B cell (primary cell): ENCODE results near the gene D2HGDH. TPM values are rescaled to one million over a fixed set of nuclear protein-coding genes. Genes with fewer than 3 reads are reported as not detected.

ENCODE experiments used
- ATAC-seq: fragments of 200-7000 bp; cut with Tn5 transposase; one replicate; pipeline ENCODE4 v1.10.0; 2021; ENCODE audit warnings: low read depth, mild to moderate bottlenecking, moderate number of reproducible peaks, moderate library complexity
- CTCF ChIA-PET: fragments of 350-600 bp; sonication (Branson Sonifier 250); formaldehyde crosslinking; loops from one replicate; lab custom pipeline; 2021; ENCODE audit warnings: antibody characterized with exemption, inconsistent platforms; lab: Charles Lee
- POLR2A ChIA-PET: fragments of 350-600 bp; sonication (Branson Sonifier 250); formaldehyde crosslinking; loops from one replicate; lab custom pipeline; 2021; ENCODE audit warnings: antibody characterized with exemption; lab: Charles Lee
- DNase-seq: peaks from one replicate; pipeline ENCODE4 v3.0.0; 2013
- H2AFZ ChIP-seq: 2 replicates; pipeline ENCODE4 v1.6.1; 2012; ENCODE audit warnings: mild to moderate bottlenecking, low read depth, low read length; ENCODE audit not compliant: insufficient read depth, poor library complexity, severe bottlenecking
- H3K27ac ChIP-seq, 2 donors: 1 replicate in 1 of 2; 2 replicates in 1 of 2; pipeline ENCODE4 v1.5.1; 2012 to 2013; ENCODE audit warnings: low read length in 2 of 2, mild to moderate bottlenecking in 2 of 2, moderate library complexity in 1 of 2
- H3K27me3 ChIP-seq, 4 experiments: fragments of 200-600 bp in 1 of 4; sonication (generic) in 1 of 4; replicated peaks in 1 of 4; 1 replicate in 2 of 4; 2 replicates in 2 of 4; pipeline versions ENCODE4 v1.6.1 to v1.7.0; 2013 to 2016; ENCODE audit warnings: low read length in 3 of 4, mild to moderate bottlenecking in 2 of 4, mixed read lengths in 1 of 4, moderate library complexity in 1 of 4; ENCODE audit not compliant: insufficient read depth in 4 of 4, control insufficient read depth in 3 of 4; ENCODE audit errors: control extremely low read depth in 1 of 4
- H3K36me3 ChIP-seq, 2 experiments: replicated peaks in 1 of 2; 1 replicate in 1 of 2; 2 replicates in 1 of 2; pipeline versions ENCODE4 v1.6.1 to v1.7.1; 2013; ENCODE audit warnings: low read length in 1 of 2; ENCODE audit not compliant: insufficient read depth in 2 of 2, control insufficient read depth in 1 of 2; ENCODE audit errors: control extremely low read depth in 1 of 2, extremely low read depth in 1 of 2
- H3K4me1 ChIP-seq, 2 donors: fragments of 200-600 bp in 1 of 2; sonication (generic) in 1 of 2; 1 replicate in 1 of 2; 2 replicates in 1 of 2; pipeline versions ENCODE4 v1.5.1 to v1.6.1; 2013 to 2017; ENCODE audit warnings: low read length in 2 of 2; ENCODE audit not compliant: control insufficient read depth in 2 of 2, insufficient read depth in 2 of 2
- H3K4me2 ChIP-seq: replicated peaks from 2 replicates; pipeline ENCODE3; 2012; ENCODE audit warnings: mild to moderate bottlenecking, low read depth, low read length; ENCODE audit not compliant: poor library complexity, severe bottlenecking
- H3K4me3 ChIP-seq, 5 experiments: fragments of 200-600 bp in 1 of 5; sonication (generic) in 1 of 5; 1 replicate in 3 of 5; 2 replicates in 2 of 5; pipeline versions ENCODE4 v1.5.1 to v1.7.0; 2011 to 2016; ENCODE audit warnings: low read length in 4 of 5, mild to moderate bottlenecking in 4 of 5, low read depth in 2 of 5, control low read depth in 1 of 5, moderate library complexity in 1 of 5; ENCODE audit not compliant: insufficient read depth in 1 of 5; ENCODE audit errors: control extremely low read depth in 1 of 5, extremely low read depth in 1 of 5
- H3K79me2 ChIP-seq: fragments of 200-600 bp; sonication (generic); one replicate; pipeline ENCODE4 v1.6.0; 2016; ENCODE audit warnings: low read length; ENCODE audit not compliant: control insufficient read depth, insufficient read depth
- H3K9ac ChIP-seq: fragments of 200-600 bp; sonication (generic); 2 replicates; pipeline ENCODE4 v1.6.1; 2017; ENCODE audit warnings: mild to moderate bottlenecking, low read length, moderate library complexity
- H3K9me3 ChIP-seq, 3 donors: one replicate each; pipeline versions ENCODE4 v1.6.1 to v1.7.1; 2013; ENCODE audit warnings: low read length in 2 of 3; ENCODE audit not compliant: control insufficient read depth in 2 of 3, insufficient read depth in 1 of 3; ENCODE audit errors: control extremely low read depth in 1 of 3
- H4K20me1 ChIP-seq: 2 replicates; pipeline ENCODE4 v1.6.0; 2012; ENCODE audit warnings: mild to moderate bottlenecking, low read length; ENCODE audit not compliant: insufficient read depth, control insufficient read depth, poor library complexity, severe bottlenecking
- H3K27ac Mint-ChIP-seq: one replicate; pipeline ENCODE4 v1.8.0; 2021; ENCODE audit warnings: mixed read lengths
- H3K27me3 Mint-ChIP-seq: one replicate; pipeline ENCODE4 v1.8.0; 2021; ENCODE audit warnings: mixed read lengths
- H3K4me1 Mint-ChIP-seq: one replicate; pipeline ENCODE4 v1.8.0; 2021; ENCODE audit warnings: mixed read lengths
- H3K4me3 Mint-ChIP-seq: one replicate; pipeline ENCODE4 v1.8.0; 2021; ENCODE audit warnings: mixed read lengths
- H3K9me3 Mint-ChIP-seq: one replicate; pipeline ENCODE4 v1.8.0; 2022; ENCODE audit warnings: mixed read lengths; ENCODE audit not compliant: insufficient read depth
- CTCF ChIP-seq: fragments of 200-600 bp; IDR thresholded peaks from one replicate; pipeline ENCODE4 v1.8.0; 2022; ENCODE audit warnings: antibody characterized with exemption, mild to moderate bottlenecking
- EZH2 ChIP-seq: IDR thresholded peaks from 2 replicates; pipeline ENCODE4 v1.6.1; 2012; ENCODE audit warnings: borderline replicate concordance, low read depth, mild to moderate bottlenecking, moderate library complexity, low read length; ENCODE audit not compliant: insufficient read depth, poor library complexity, severe bottlenecking
- WGBS: methylation state at CpG from one replicate; pipeline ENCODE4 v1.1.5; 2013; ENCODE audit warnings: missing lambda C conversion rate; ENCODE audit not compliant: insufficient coverage; 5-methylcytosine and 5-hydroxymethylcytosine counted together
- intact Hi-C: fragments of 100-400 bp; cut with micrococcal nuclease; formaldehyde crosslinking; loops from one replicate; pipeline ENCODE4 v1.10.0; 2022
- polyA plus RNA-seq: library from polyadenylated mRNA; depleted of rRNA; stranded (reverse); fragments of >200 nt; gene quantifications from 2 replicates; pipeline ENCODE4 v1.2.3, GENCODE V29; 2012
- total RNA-seq, 2 donors: library from RNA; stranded (reverse); fragments of 120-200 nt in 1 of 2; gene quantifications; 1 replicate in 1 of 2; 2 replicates in 1 of 2; pipeline versions ENCODE4 v1.2.3 to v1.2.4, GENCODE V29; 2013 to 2022

The D2HGDH gene
- total and polyA plus RNA-seq, 2 donors (not counting 1 experiment from before 2014, with no cell fraction given): 44.0 to 67.7 TPM

DNA sequence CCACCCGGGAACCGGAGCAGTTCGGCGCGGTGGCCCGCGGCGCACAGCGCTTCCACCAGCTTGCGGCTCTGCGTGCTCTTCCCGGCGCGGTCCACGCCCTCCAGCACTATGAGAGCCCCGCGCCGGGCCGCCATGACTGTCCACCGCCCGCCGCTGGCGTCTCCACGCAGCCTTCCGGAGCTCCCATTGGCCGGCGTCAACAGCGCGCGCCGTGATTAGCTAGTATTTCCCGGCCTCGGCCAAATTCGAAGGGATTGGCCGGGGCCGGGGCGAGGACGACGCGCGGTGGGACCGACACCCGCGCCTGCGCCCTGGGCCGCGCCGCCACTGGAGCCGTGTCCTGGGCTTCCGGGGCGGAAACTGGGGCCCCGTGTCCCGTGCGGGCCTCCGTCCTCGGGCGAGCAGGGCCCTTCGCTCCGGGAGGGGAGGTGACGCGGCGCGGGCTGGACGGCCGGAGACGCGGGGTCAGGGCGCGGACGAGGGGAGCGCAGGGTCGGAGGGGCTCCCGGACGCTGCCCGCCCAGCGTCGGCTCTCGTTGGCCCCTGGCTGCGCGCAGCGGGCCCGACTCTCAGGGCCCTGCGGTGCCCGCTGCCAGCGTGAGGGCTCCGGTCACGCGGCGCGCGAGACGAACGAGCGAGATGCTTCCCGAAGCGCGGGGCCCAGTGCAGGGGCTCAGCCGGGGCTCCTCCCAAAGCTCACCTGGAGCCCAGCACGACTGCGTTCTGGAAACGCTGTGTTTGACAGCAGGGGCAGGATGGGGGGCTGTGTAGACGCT is 47.6 kb upstream of the D2HGDH start, which contains the start of gene DTYMK:
Gene DTYMK (minus strand): TSS at position 166 of the 776 bp plus-strand sequence. CDS start 32 bp downstream, at position 134.
- TF ChIP-seq CTCF: no peak
- no peak for TF ChIP-seq EZH2
- Histone ChIP-seq H3K9ac (peak within 1 kb of the TSS; percentile 83), H3K4me2 (peak within 1 kb of the TSS; percentile 87), H2AFZ (peak within 1 kb of the TSS; percentile 88), H3K36me3 (peaks cover 6 to 24% of the 10 kb centered on the region in 2 experiments), H3K4me1 (peaks cover 8 to 19% of the 10 kb centered on the region in 2 donors), H3K27ac (peak within 1 kb of the TSS; percentile 61 to 91), H3K79me2 (peaks cover 40% of the 10 kb centered on the region), H3K4me3 (peak within 1 kb of the TSS; percentile 71 to 91 (median 82)), H4K20me1 (peaks cover under 1% of the 10 kb centered on the region), H3K9me3 (no peaks in the 10 kb centered on the region), H3K27me3 (no peaks in the 10 kb centered on the region)
- peak within 1 kb of the TSS; percentile 84 for H3K4me3 Mint-ChIP-seq
- H3K27ac Mint-ChIP-seq: peak within 1 kb of the TSS; percentile 68
- under 1% methylated on average over 102 of the region's 102 CpGs for WGBS
- intact Hi-C loops: loop anchor here (1.0 to 5.0 kb wide), 6 partner anchors 14 to 372 kb away; partner anchors contain the start of genes ATG4B, D2HGDH, FARP2 and HDLBP
- no peaks in the 10 kb centered on the region for H3K27me3 Mint-ChIP-seq
- H3K4me1 Mint-ChIP-seq: peaks cover 26% of the 10 kb centered on the region
- no peaks in the 10 kb centered on the region for H3K9me3 Mint-ChIP-seq
- peak; percentile 97 for DNase-seq
- ChIA-PET CTCF (interaction anchor here (0.6 to 2.6 kb wide), 5 partner anchors 12 to 192 kb away, joined by 3 to 19 read pairs (median 6); partner anchors contain the start of gene ING5), POLR2A (interaction anchor here (0.8 to 2.0 kb wide), 3 partner anchors 15 to 49 kb away, joined by 4 to 21 read pairs (median 6); partner anchors contain the start of genes ATG4B, D2HGDH, ING5 and THAP4)
- ATAC-seq: peak; percentile 95
